Endothelial cell (in vitro differentiated cells): ENCODE measurements around the gene ZNF416. TPM values are rescaled to one million over a fixed set of nuclear protein-coding genes. Genes with fewer than 3 reads are reported as not detected.
A peak's percentile ranks its signal among the peaks of the same experiment; 100 is the strongest.

ENCODE experiments used
- DNase-seq: peaks from one replicate; pipeline ENCODE4 v3.0.0; 2021; ENCODE audit warnings: low spot score
- H3K27ac Mint-ChIP-seq: one replicate; pipeline ENCODE4 v1.8.0; 2021; ENCODE audit warnings: mixed read lengths, inconsistent platforms; ENCODE audit not compliant: unreplicated experiment
- H3K27me3 Mint-ChIP-seq: one replicate; pipeline ENCODE4 v1.8.0; 2021; ENCODE audit warnings: mild to moderate bottlenecking, moderate library complexity, mixed read lengths, inconsistent platforms; ENCODE audit not compliant: unreplicated experiment
- H3K36me3 Mint-ChIP-seq: one replicate; pipeline ENCODE4 v1.8.0; 2021; ENCODE audit warnings: mild to moderate bottlenecking, low read depth, mixed read lengths, inconsistent platforms; ENCODE audit not compliant: unreplicated experiment
- H3K4me1 Mint-ChIP-seq: one replicate; pipeline ENCODE4 v1.8.0; 2021; ENCODE audit warnings: mild to moderate bottlenecking, mixed read lengths, inconsistent platforms; ENCODE audit not compliant: unreplicated experiment
- H3K4me3 Mint-ChIP-seq: one replicate; pipeline ENCODE4 v1.8.0; 2021; ENCODE audit warnings: mild to moderate bottlenecking, mixed read lengths, inconsistent platforms; ENCODE audit not compliant: unreplicated experiment
- H3K9me3 Mint-ChIP-seq: one replicate; pipeline ENCODE4 v1.8.0; 2021; ENCODE audit warnings: mixed read lengths, inconsistent platforms; ENCODE audit not compliant: unreplicated experiment
- total RNA-seq: library from RNA; stranded (reverse); fragmentation: NEBNext Ultra II Directional; extraction: Animal tissue kit (Norgen Biotek cat#: 25700); gene quantifications from one replicate; pipeline ENCODE4 v1.2.1, GENCODE V29; 2021; ENCODE audit not compliant: unreplicated experiment
- TF ChIP-seq, protein P1 (sequence below): fragments of 200-600 bp; sonication (generic); IDR thresholded peaks from one replicate; pipeline ENCODE4 v1.5.0; 2021; ENCODE audit warnings: antibody characterized with exemption; ENCODE audit not compliant: unreplicated experiment

The ZNF416 gene
- total RNA-seq, 1 donor from 2014 or later, result 10.9 TPM

DNA sequence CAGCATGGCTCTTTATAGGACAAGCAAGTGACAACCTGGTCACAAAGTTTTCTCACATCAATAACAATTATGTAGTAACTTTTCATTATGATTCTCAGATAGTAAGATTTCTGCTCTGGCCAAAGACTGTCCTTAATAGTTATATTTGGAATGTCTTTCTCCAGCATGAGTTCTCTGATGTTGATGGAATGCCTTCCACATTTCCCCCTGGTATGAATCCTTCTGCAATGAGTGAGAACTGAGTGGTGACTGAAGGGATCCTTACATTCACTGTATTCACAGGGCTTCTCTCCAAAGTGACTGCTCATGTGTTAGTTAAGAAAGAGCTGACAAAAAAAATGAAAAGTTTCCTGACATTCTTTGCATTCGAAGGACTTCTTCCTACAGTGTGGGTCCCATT is 32.2 kb downstream of the ZNF416 start:
- Mint-ChIP-seq H3K9me3 (peaks cover 12% of the 10 kb centered on the region), H3K27ac (no peak overlapping the region), H3K36me3 (peaks cover 92% of the 10 kb centered on the region), H3K4me3 (peak overlapping the region; percentile 33), H3K4me1 (no peaks in the 10 kb centered on the region), H3K27me3 (peaks cover 2% of the 10 kb centered on the region)
- TF ChIP-seq, protein P1, sequence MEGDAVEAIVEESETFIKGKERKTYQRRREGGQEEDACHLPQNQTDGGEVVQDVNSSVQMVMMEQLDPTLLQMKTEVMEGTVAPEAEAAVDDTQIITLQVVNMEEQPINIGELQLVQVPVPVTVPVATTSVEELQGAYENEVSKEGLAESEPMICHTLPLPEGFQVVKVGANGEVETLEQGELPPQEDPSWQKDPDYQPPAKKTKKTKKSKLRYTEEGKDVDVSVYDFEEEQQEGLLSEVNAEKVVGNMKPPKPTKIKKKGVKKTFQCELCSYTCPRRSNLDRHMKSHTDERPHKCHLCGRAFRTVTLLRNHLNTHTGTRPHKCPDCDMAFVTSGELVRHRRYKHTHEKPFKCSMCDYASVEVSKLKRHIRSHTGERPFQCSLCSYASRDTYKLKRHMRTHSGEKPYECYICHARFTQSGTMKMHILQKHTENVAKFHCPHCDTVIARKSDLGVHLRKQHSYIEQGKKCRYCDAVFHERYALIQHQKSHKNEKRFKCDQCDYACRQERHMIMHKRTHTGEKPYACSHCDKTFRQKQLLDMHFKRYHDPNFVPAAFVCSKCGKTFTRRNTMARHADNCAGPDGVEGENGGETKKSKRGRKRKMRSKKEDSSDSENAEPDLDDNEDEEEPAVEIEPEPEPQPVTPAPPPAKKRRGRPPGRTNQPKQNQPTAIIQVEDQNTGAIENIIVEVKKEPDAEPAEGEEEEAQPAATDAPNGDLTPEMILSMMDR, result no peak
- no peak for DNase-seq

GRCh38 chr19:57537953-57538547 is 40.7 kb downstream of the ZNF416 start:
- no peaks in the 10 kb centered on the region for H3K4me1 Mint-ChIP-seq
- peak overlapping the region; percentile 53 for H3K4me3 Mint-ChIP-seq
- peaks cover 16% of the 10 kb centered on the region for H3K27me3 Mint-ChIP-seq
- TF ChIP-seq, protein P1, result no peak
- H3K36me3 Mint-ChIP-seq, result peaks cover 92% of the 10 kb centered on the region
- no peak overlapping the region for H3K27ac Mint-ChIP-seq
- DNase-seq, result no peak
- H3K9me3 Mint-ChIP-seq, result peaks cover 52% of the 10 kb centered on the region

- peak within 1 kb of the TSS; percentile 97 for H3K4me3 Mint-ChIP-seq
- peaks cover 12% of the 10 kb centered on the region for H3K4me1 Mint-ChIP-seq
- peaks cover 4% of the 10 kb centered on the region for H3K27me3 Mint-ChIP-seq
- peaks cover 24% of the 10 kb centered on the region for H3K36me3 Mint-ChIP-seq
- H3K27ac Mint-ChIP-seq, result peak within 1 kb of the TSS; percentile 85
- TF ChIP-seq, protein P1, result no peak
- DNase-seq, result peak; percentile 84
- H3K9me3 Mint-ChIP-seq, result no peaks in the 10 kb centered on the region
These were observed 51.4 kb downstream of the ZNF416 start, which contains the start of gene ZNF549 for GRCh38 chr19:57527136-57527881. ZNF549 (plus strand) TSS chr19:57527356; CDS start chr19:57527574, 218 bp downstream.

Other genes with a start within 250 kb of the ZNF416 start
- 15.7 TPM for gene ZNF304, start 227.6 kb downstream of the ZNF416 start, total RNA-seq
- 13.0 TPM for gene TRAPPC2B, start 215.4 kb downstream of the ZNF416 start, total RNA-seq
- 4.8 TPM for gene ZNF547, start 215.4 kb downstream of the ZNF416 start, total RNA-seq
- 26.1 TPM for gene ZNF548, start 189.1 kb downstream of the ZNF416 start, total RNA-seq
- 13.7 TPM for gene ZNF17, start 167.8 kb downstream of the ZNF416 start, total RNA-seq
- gene ZNF749, start 143.6 kb downstream of the ZNF416 start, total RNA-seq, result 20.3 TPM
- 1.8 TPM for gene VN1R1, start 121.8 kb downstream of the ZNF416 start, total RNA-seq
- 19.1 TPM for gene ZNF772, start 101.3 kb downstream of the ZNF416 start, total RNA-seq
- gene ZNF419, start 91.2 kb downstream of the ZNF416 start, total RNA-seq, result 16.1 TPM
- gene ZNF773, start 79.0 kb downstream of the ZNF416 start, total RNA-seq, result 9.7 TPM
- 10.6 TPM for gene ZNF549, start 51.6 kb downstream of the ZNF416 start, total RNA-seq
- gene ZNF550, start 19.0 kb downstream of the ZNF416 start, total RNA-seq, result 15.3 TPM
- 19.9 TPM for gene ZIK1, start 5.2 kb upstream of the ZNF416 start, total RNA-seq
- 7.2 TPM for gene ZNF530, start 21.0 kb upstream of the ZNF416 start, total RNA-seq
- 37.5 TPM for gene ZNF134, start 35.3 kb upstream of the ZNF416 start, total RNA-seq
- 31.1 TPM for gene ZNF211, start 54.3 kb upstream of the ZNF416 start, total RNA-seq
- gene ZSCAN4, start 90.0 kb upstream of the ZNF416 start, total RNA-seq, result 0.74 TPM
- 11.6 TPM for gene ZNF551, start 103.1 kb upstream of the ZNF416 start, total RNA-seq
- gene ZNF154, start 130.3 kb upstream of the ZNF416 start, total RNA-seq, result 23.2 TPM
- gene ZNF671, start 148.7 kb upstream of the ZNF416 start, total RNA-seq, result 12.2 TPM
- 22.6 TPM for gene ZNF776, start 167.9 kb upstream of the ZNF416 start, total RNA-seq
- 19.6 TPM for gene ZNF586, start 190.8 kb upstream of the ZNF416 start, total RNA-seq
- 7.0 TPM for gene ZNF552, start 236.0 kb upstream of the ZNF416 start, total RNA-seq